ENCODE measurements around the gene SCYGR1.

Gene SCYGR1

DNA sequence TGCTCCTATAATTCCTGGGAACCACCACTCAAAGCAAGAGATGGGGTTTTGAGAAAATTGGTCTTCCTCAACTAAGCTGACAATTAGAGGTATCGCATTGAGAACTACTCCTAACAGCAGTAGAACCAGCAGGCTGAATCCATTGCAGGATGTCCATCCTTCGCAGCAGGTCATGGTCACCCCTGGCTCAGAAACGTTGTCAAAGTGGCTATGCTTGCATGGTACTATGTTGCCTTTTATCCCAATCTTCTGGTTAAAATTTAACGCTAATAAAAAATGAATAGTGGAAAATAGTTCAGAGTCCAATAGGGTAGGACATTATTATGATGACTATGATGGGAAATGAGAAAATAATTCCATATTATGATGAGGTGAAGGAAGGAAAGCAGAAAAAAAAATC is 8.7 kb downstream of the SCYGR1 start, which contains the start of gene TM4SF20:
Gene TM4SF20 (minus strand): TSS at position 212 of the 400 bp plus-strand sequence. CDS start 38 bp downstream, at position 174.
- Histone ChIP-seq H3K27ac (ENCODE audit: low read length) (peak within 1 kb of the TSS; percentile 67), H3K9me3 (ENCODE audit: control insufficient read depth in 1 of 2, low read length in 2 of 2) (no peaks in the 10 kb centered on the region), H3K27me3 (ENCODE audit: low read depth, low read length) (no peaks in the 10 kb centered on the region), H3K36me3 (ENCODE audit: control insufficient read depth in 1 of 2, insufficient read depth in 2 of 2, low read length in 2 of 2) (no peaks in the 10 kb centered on the region), H3K4me1 (ENCODE audit: control insufficient read depth in 1 of 2, insufficient read depth in 2 of 2, low read length in 2 of 2) (no peaks in the 10 kb centered on the region), H3K4me3 (ENCODE audit: low read depth in 1 of 2, low read length in 2 of 2) (peak within 1 kb of the TSS in 1 of 2 donors; percentile 43)

DNA sequence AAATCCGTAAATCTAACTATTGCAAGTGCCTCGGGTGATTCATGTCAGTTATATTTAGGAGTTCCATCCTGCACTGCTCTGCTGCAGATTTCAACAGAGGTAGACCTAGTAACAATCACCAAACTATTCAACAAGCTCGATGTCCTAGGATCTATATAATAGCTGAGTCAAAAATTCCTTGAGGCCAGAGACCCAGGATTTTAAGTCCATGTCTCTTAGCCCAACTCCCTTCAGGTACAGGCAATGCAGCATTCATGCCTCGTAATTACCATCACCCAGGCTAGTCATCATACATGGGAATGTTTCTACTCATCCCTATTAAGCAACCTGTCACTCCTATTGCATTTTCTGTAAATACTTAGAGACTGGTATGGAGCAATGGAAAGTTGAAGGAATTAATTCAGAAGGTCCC is 9.4 kb downstream of the SCYGR1 start:
- H3K9me3 ChIP-seq (ENCODE audit: control insufficient read depth in 1 of 2, low read length in 2 of 2), result no peaks in the 10 kb centered on the region
- no peaks in the 10 kb centered on the region for H3K4me1 ChIP-seq (ENCODE audit: control insufficient read depth in 1 of 2, insufficient read depth in 2 of 2, low read length in 2 of 2)
- no peaks in the 10 kb centered on the region for H3K27me3 ChIP-seq (ENCODE audit: low read depth, low read length)
- H3K27ac ChIP-seq (ENCODE audit: low read length), result peak overlapping the region; percentile 67
- H3K4me3 ChIP-seq (ENCODE audit: low read depth in 1 of 2, low read length in 2 of 2), result peak overlapping the region in 1 of 2 donors; percentile 43
- H3K36me3 ChIP-seq (ENCODE audit: control insufficient read depth in 1 of 2, insufficient read depth in 2 of 2, low read length in 2 of 2), result no peaks in the 10 kb centered on the region

DNA sequence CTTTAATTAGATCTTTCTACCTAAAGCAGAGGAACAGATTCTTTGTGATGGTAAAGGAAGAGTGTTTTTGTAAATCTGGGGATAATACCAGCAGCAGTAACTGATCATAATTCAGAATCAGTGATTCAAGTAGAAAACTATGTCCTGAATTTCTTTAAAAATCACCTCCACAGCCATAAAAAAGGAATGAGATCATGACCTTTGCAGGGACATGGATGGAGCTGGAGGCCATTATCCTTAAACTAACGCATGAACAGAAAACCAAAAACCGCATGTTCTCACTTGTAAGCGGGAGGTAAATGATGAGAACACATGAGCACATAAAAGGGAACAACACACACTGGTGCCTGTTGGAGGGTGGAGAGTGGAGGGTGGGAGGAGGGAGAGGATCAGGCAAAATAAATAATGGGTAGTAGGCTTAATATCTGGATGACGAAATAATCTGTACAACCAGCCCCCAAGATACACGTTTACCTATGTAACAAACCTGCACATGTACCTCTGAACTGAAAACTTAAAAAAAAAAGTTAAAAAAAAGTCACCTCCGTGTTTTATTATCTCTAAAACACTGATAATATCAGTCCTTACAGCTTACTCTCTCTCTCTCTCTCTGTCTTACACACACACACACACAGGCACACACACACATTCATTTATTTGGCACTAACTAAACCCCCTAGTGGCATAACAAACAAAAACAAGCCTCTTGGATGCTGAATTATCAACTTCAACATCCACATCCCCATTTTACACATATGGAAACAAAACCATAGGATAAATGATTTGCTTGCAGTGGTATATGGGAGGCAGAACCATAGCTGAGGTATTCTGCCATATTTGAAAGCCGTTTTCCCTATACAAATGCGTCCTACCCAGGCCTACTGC is 10.0 kb downstream of the SCYGR1 start:
- Histone ChIP-seq H3K4me3 (ENCODE audit: low read depth in 1 of 2, low read length in 2 of 2) (peak overlapping the region in 1 of 2 donors; percentile 43), H3K4me1 (ENCODE audit: control insufficient read depth in 1 of 2, insufficient read depth in 2 of 2, low read length in 2 of 2) (no peaks in the 10 kb centered on the region), H3K27me3 (ENCODE audit: low read depth, low read length) (peaks cover 3% of the 10 kb centered on the region), H3K9me3 (ENCODE audit: control insufficient read depth in 1 of 2, low read length in 2 of 2) (no peaks in the 10 kb centered on the region), H3K36me3 (ENCODE audit: control insufficient read depth in 1 of 2, insufficient read depth in 2 of 2, low read length in 2 of 2) (no peaks in the 10 kb centered on the region), H3K27ac (ENCODE audit: low read length) (peak overlapping the region; percentile 67)

DNA sequence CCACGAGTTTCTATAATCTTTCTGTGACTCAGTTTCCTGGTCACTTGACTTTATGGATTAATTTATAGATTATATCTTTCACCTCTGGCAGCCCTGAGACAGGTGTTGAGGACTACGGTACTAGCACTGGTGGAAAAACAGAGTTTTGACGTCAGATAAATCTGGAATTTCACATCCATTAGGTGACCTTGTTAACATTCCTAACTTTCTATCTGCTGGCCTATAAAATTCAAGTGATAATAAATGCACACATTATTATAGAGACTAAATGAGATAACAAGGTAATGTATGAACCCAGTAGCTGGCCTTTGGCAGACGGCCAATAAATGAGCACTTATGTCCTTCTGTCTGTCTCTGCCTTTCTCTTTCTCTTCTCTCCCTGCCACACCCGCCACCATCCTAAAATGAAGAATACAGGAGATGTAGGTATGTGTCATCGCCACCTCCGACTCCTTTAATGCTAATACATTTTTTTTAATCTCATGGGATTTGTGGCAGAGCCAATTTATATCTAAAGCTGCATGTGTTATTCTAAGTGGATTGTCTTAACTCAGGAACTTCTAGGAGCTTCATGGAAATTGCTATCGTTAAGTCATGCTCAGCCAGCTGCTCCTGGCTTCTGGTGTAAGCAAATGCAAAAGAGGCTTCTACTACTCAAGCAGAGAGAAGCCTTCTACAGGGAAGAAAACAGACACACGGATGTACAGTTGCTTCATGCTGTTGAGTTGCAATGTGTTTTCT is 10.9 kb downstream of the SCYGR1 start:
- Histone ChIP-seq H3K9me3 (ENCODE audit: control insufficient read depth in 1 of 2, low read length in 2 of 2) (no peaks in the 10 kb centered on the region), H3K36me3 (ENCODE audit: control insufficient read depth in 1 of 2, insufficient read depth in 2 of 2, low read length in 2 of 2) (no peaks in the 10 kb centered on the region), H3K27ac (ENCODE audit: low read length) (peak overlapping the region; percentile 10), H3K27me3 (ENCODE audit: low read depth, low read length) (peaks cover 3% of the 10 kb centered on the region), H3K4me3 (ENCODE audit: low read depth in 1 of 2, low read length in 2 of 2) (peak overlapping the region in 1 of 2 donors; percentile 30), H3K4me1 (ENCODE audit: control insufficient read depth in 1 of 2, insufficient read depth in 2 of 2, low read length in 2 of 2) (no peaks in the 10 kb centered on the region)

DNA sequence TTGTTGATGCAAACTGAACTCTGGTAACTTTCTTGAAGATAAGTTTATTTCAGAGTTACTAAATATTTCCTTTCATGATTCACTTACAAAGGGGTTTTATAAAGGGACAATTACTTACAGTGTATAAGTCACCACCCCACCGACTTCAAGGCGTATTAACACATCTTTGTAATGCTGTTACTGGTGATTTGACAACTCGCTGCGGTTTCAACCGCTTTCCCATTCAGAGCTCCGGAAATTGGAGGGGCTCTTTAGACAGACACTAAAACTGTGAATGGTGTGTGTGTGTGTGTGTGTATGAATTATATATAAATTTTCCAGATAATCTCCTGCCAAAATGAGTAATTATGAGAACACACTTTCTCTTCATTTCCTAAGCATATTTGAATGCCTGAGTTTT is 13.6 kb downstream of the SCYGR1 start:
- no peak overlapping the region for H3K27ac ChIP-seq (ENCODE audit: low read length)
- no peaks in the 10 kb centered on the region for H3K4me1 ChIP-seq (ENCODE audit: control insufficient read depth in 1 of 2, insufficient read depth in 2 of 2, low read length in 2 of 2)
- H3K27me3 ChIP-seq (ENCODE audit: low read depth, low read length), result peaks cover 3% of the 10 kb centered on the region
- H3K9me3 ChIP-seq (ENCODE audit: control insufficient read depth in 1 of 2, low read length in 2 of 2), result no peaks in the 10 kb centered on the region
- H3K4me3 ChIP-seq (ENCODE audit: low read depth in 1 of 2, low read length in 2 of 2), result no peak overlapping the region
- H3K36me3 ChIP-seq (ENCODE audit: control insufficient read depth in 1 of 2, insufficient read depth in 2 of 2, low read length in 2 of 2), result no peaks in the 10 kb centered on the region

GRCh38 chr2:227373389-227373788 is 14.4 kb downstream of the SCYGR1 start:
- Histone ChIP-seq H3K27ac (ENCODE audit: low read length) (no peak overlapping the region), H3K9me3 (ENCODE audit: control insufficient read depth in 1 of 2, low read length in 2 of 2) (no peaks in the 10 kb centered on the region), H3K27me3 (ENCODE audit: low read depth, low read length) (peaks cover 3% of the 10 kb centered on the region), H3K36me3 (ENCODE audit: control insufficient read depth in 1 of 2, insufficient read depth in 2 of 2, low read length in 2 of 2) (no peaks in the 10 kb centered on the region), H3K4me1 (ENCODE audit: control insufficient read depth in 1 of 2, insufficient read depth in 2 of 2, low read length in 2 of 2) (no peaks in the 10 kb centered on the region), H3K4me3 (ENCODE audit: low read depth in 1 of 2, low read length in 2 of 2) (no peak overlapping the region)

- Histone ChIP-seq H3K9me3 (ENCODE audit: control insufficient read depth in 1 of 2, low read length in 2 of 2) (no peaks in the 10 kb centered on the region), H3K4me1 (ENCODE audit: control insufficient read depth in 1 of 2, insufficient read depth in 2 of 2, low read length in 2 of 2) (peaks cover 0 to 5% of the 10 kb centered on the region in 2 donors), H3K27me3 (ENCODE audit: low read depth, low read length) (peaks cover 3% of the 10 kb centered on the region), H3K4me3 (ENCODE audit: low read depth in 1 of 2, low read length in 2 of 2) (no peak overlapping the region), H3K36me3 (ENCODE audit: control insufficient read depth in 1 of 2, insufficient read depth in 2 of 2, low read length in 2 of 2) (no peaks in the 10 kb centered on the region), H3K27ac (ENCODE audit: low read length) (no peak overlapping the region)
Measured at GRCh38 chr2:227370791-227371312, 16.9 kb downstream of the SCYGR1 start.

- Histone ChIP-seq H3K9me3 (ENCODE audit: control insufficient read depth in 1 of 2, low read length in 2 of 2) (no peaks in the 10 kb centered on the region), H3K27ac (ENCODE audit: low read length) (no peak overlapping the region), H3K4me1 (ENCODE audit: control insufficient read depth in 1 of 2, insufficient read depth in 2 of 2, low read length in 2 of 2) (peaks cover 0 to 5% of the 10 kb centered on the region in 2 donors), H3K27me3 (ENCODE audit: low read depth, low read length) (peaks cover 3% of the 10 kb centered on the region), H3K4me3 (ENCODE audit: low read depth in 1 of 2, low read length in 2 of 2) (no peak overlapping the region), H3K36me3 (ENCODE audit: control insufficient read depth in 1 of 2, insufficient read depth in 2 of 2, low read length in 2 of 2) (no peaks in the 10 kb centered on the region)
Measured at GRCh38 chr2:227370092-227370491, 17.7 kb downstream of the SCYGR1 start.

DNA sequence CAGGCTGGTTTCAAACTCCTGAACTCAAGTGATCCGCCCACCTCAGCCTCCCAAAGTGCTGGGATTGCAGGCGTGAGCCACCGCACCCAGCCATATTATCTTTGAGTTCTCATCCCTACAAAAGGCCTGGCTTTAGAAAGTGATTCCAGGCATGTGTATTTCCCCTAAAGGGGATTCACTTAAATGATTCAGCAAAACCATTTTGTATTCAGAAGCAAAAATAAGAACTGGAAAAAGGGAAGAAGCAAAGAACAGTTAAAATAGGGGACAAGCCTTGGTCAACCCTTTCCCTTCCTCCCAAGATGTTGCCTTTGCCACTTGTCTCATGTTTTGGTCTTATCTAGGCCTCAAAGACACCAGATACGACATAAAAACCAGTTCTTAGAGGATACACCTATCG is 19.2 kb downstream of the SCYGR1 start:
- no peaks in the 10 kb centered on the region for H3K36me3 ChIP-seq (ENCODE audit: control insufficient read depth in 1 of 2, insufficient read depth in 2 of 2, low read length in 2 of 2)
- no peak overlapping the region for H3K4me3 ChIP-seq (ENCODE audit: low read depth in 1 of 2, low read length in 2 of 2)
- H3K27me3 ChIP-seq (ENCODE audit: low read depth, low read length), result peaks cover 3% of the 10 kb centered on the region
- H3K4me1 ChIP-seq (ENCODE audit: control insufficient read depth in 1 of 2, insufficient read depth in 2 of 2, low read length in 2 of 2), result peaks cover 0 to 5% of the 10 kb centered on the region in 2 donors
- no peak overlapping the region for H3K27ac ChIP-seq (ENCODE audit: low read length)
- no peaks in the 10 kb centered on the region for H3K9me3 ChIP-seq (ENCODE audit: control insufficient read depth in 1 of 2, low read length in 2 of 2)

- H3K27ac ChIP-seq (ENCODE audit: low read length), result no peak overlapping the region
- H3K27me3 ChIP-seq (ENCODE audit: low read depth, low read length), result no peaks in the 10 kb centered on the region
- H3K9me3 ChIP-seq (ENCODE audit: control insufficient read depth in 1 of 2, low read length in 2 of 2), result no peaks in the 10 kb centered on the region
- H3K4me3 ChIP-seq (ENCODE audit: low read depth in 1 of 2, low read length in 2 of 2), result no peak overlapping the region
- H3K4me1 ChIP-seq (ENCODE audit: control insufficient read depth in 1 of 2, insufficient read depth in 2 of 2, low read length in 2 of 2), result peaks cover 0 to 5% of the 10 kb centered on the region in 2 donors
- no peaks in the 10 kb centered on the region for H3K36me3 ChIP-seq (ENCODE audit: control insufficient read depth in 1 of 2, insufficient read depth in 2 of 2, low read length in 2 of 2)
Measured at GRCh38 chr2:227367427-227367795, 20.3 kb downstream of the SCYGR1 start.

GRCh38 chr2:227366769-227367426 is 20.9 kb downstream of the SCYGR1 start:
- Histone ChIP-seq H3K27ac (ENCODE audit: low read length) (no peak overlapping the region), H3K4me3 (ENCODE audit: low read depth in 1 of 2, low read length in 2 of 2) (no peak overlapping the region)

More at GRCh38 chr2:227366769-227367426, 20.9 kb downstream of the SCYGR1 start:
- Histone ChIP-seq H3K27me3 (ENCODE audit: low read depth, low read length) (no peaks in the 10 kb centered on the region), H3K9me3 (ENCODE audit: control insufficient read depth in 1 of 2, low read length in 2 of 2) (no peaks in the 10 kb centered on the region), H3K4me1 (ENCODE audit: control insufficient read depth in 1 of 2, insufficient read depth in 2 of 2, low read length in 2 of 2) (peaks cover 0 to 5% of the 10 kb centered on the region in 2 donors), H3K36me3 (ENCODE audit: control insufficient read depth in 1 of 2, insufficient read depth in 2 of 2, low read length in 2 of 2) (no peaks in the 10 kb centered on the region)

Data from muscle layer of duodenum (tissue), 2 donors.